Mesothelial cell of epicardium (in vitro differentiated cells): ENCODE measurements around the gene CCDC51. TPM values are rescaled to one million over a fixed set of nuclear protein-coding genes. Genes with fewer than 3 reads are reported as not detected.

Experiments used
- DNase-seq, 2 experiments: peaks; one replicate each; pipeline ENCODE4 v3.0.0; 2021; ENCODE audit warnings: low spot score in 2 of 2; ENCODE audit not compliant: unreplicated experiment in 2 of 2
- H3K27ac Mint-ChIP-seq: 2 replicates; pipeline ENCODE4 v1.8.0; 2021; ENCODE audit warnings: mixed read lengths
- H3K27me3 Mint-ChIP-seq: 2 replicates; pipeline ENCODE4 v1.8.0; 2021; ENCODE audit warnings: low read depth, mixed read lengths
- H3K36me3 Mint-ChIP-seq: 2 replicates; pipeline ENCODE4 v1.8.0; 2021; ENCODE audit warnings: mixed read lengths
- H3K4me1 Mint-ChIP-seq: 2 replicates; pipeline ENCODE4 v1.8.0; 2021; ENCODE audit warnings: mixed read lengths
- H3K4me3 Mint-ChIP-seq: 2 replicates; pipeline ENCODE4 v1.8.0; 2021; ENCODE audit warnings: mild to moderate bottlenecking, moderate library complexity, mixed read lengths
- H3K9me3 Mint-ChIP-seq: 2 replicates; pipeline ENCODE4 v1.8.0; 2021; ENCODE audit warnings: mixed read lengths
- CTCF ChIP-seq: fragments of 200-600 bp; sonication (generic); IDR thresholded peaks from one replicate; pipeline ENCODE4 v1.5.0; 2021; ENCODE audit warnings: antibody characterized with exemption; ENCODE audit not compliant: unreplicated experiment
- total RNA-seq: library from RNA; stranded (reverse); gene quantifications from 3 replicates; pipeline ENCODE4 v1.2.1, GENCODE V29; 2021

Gene CCDC51
- total RNA-seq, 1 donor from 2014 or later = 11.5 TPM

- no peaks in the 10 kb centered on the region for H3K27me3 Mint-ChIP-seq
- no peak overlapping the region for H3K27ac Mint-ChIP-seq
- H3K4me1 Mint-ChIP-seq = peaks cover 29% of the 10 kb centered on the region
- peaks cover 2% of the 10 kb centered on the region for H3K36me3 Mint-ChIP-seq
- no peak for TF ChIP-seq CTCF
- DNase-seq = no peak
- H3K4me3 Mint-ChIP-seq = no peak overlapping the region
- H3K9me3 Mint-ChIP-seq = no peaks in the 10 kb centered on the region
These were observed 17.2 kb downstream of the CCDC51 start for GRCh38 chr3:48422681-48423080.

GRCh38 chr3:48422272-48422671, 17.6 kb downstream of the CCDC51 start:
- Mint-ChIP-seq H3K27me3 (no peaks in the 10 kb centered on the region), H3K4me3 (no peak overlapping the region), H3K36me3 (peaks cover 4% of the 10 kb centered on the region), H3K27ac (no peak overlapping the region), H3K9me3 (no peaks in the 10 kb centered on the region), H3K4me1 (peaks cover 25% of the 10 kb centered on the region)
- no peak for TF ChIP-seq CTCF
- DNase-seq = no peak

- Mint-ChIP-seq H3K27me3 (no peaks in the 10 kb centered on the region), H3K4me3 (no peak overlapping the region), H3K36me3 (peaks cover 7% of the 10 kb centered on the region), H3K27ac (no peak overlapping the region), H3K4me1 (peaks cover 11% of the 10 kb centered on the region), H3K9me3 (no peaks in the 10 kb centered on the region)
- no peak for TF ChIP-seq CTCF
- no peak for DNase-seq
These were observed 19.4 kb downstream of the CCDC51 start for GRCh38 chr3:48420561-48420960.

- H3K27ac Mint-ChIP-seq = no peak overlapping the region
- peaks cover 4% of the 10 kb centered on the region for H3K4me1 Mint-ChIP-seq
- no peak for DNase-seq
- no peaks in the 10 kb centered on the region for H3K27me3 Mint-ChIP-seq
- H3K4me3 Mint-ChIP-seq = no peak overlapping the region
- no peak for TF ChIP-seq CTCF
- H3K36me3 Mint-ChIP-seq = peaks cover 9% of the 10 kb centered on the region
- H3K9me3 Mint-ChIP-seq = no peaks in the 10 kb centered on the region
These were observed 20.3 kb downstream of the CCDC51 start for GRCh38 chr3:48419597-48419996.

GRCh38 chr3:48419149-48419548, 20.8 kb downstream of the CCDC51 start:
- TF ChIP-seq CTCF = no peak
- Mint-ChIP-seq H3K4me1 (no peaks in the 10 kb centered on the region), H3K36me3 (peaks cover 12% of the 10 kb centered on the region), H3K4me3 (no peak overlapping the region), H3K9me3 (no peaks in the 10 kb centered on the region), H3K27me3 (no peaks in the 10 kb centered on the region), H3K27ac (no peak overlapping the region)
- DNase-seq = no peak

- Mint-ChIP-seq H3K9me3 (no peaks in the 10 kb centered on the region), H3K27me3 (no peaks in the 10 kb centered on the region), H3K4me3 (no peak overlapping the region), H3K27ac (no peak overlapping the region), H3K4me1 (no peaks in the 10 kb centered on the region), H3K36me3 (peaks cover 12% of the 10 kb centered on the region)
- TF ChIP-seq CTCF = no peak
- DNase-seq = no peak
These were observed 21.3 kb downstream of the CCDC51 start for GRCh38 chr3:48418651-48419050.
